Stimulated activated CD8-positive, alpha-beta memory T cell treated with anti-CD3 and anti-CD28 coated beads, Interleukin-7, amount 100 ng/mL, for 48 hours (primary cell): Measurements from ENCODE around the gene GLT1D1.

Source experiments
- DNase-seq, 2 donors: peaks; one replicate each; pipeline ENCODE4 v3.0.0-alpha.2; 2020; ENCODE audit warnings: low read depth in 1 of 2; ENCODE audit errors: extremely low read depth in 1 of 2

Gene GLT1D1

GRCh38 chr12:128992550-128992949 is 139.3 kb downstream of the GLT1D1 start:
- DNase-seq: no peak

- DNase-seq: no peak
Measured at GRCh38 chr12:128994856-128995255, 141.6 kb downstream of the GLT1D1 start.

GRCh38 chr12:128995619-128996018 is 142.3 kb downstream of the GLT1D1 start:
- no peak for DNase-seq

GRCh38 chr12:129001826-129002225 is 148.5 kb downstream of the GLT1D1 start:
- DNase-seq: no peak

- DNase-seq: no peak
Measured at GRCh38 chr12:129002427-129002826, 149.1 kb downstream of the GLT1D1 start.

- DNase-seq: no peak
Measured at GRCh38 chr12:129005416-129005815, 152.1 kb downstream of the GLT1D1 start.

GRCh38 chr12:129005829-129006228 is 152.6 kb downstream of the GLT1D1 start:
- DNase-seq: no peak

- no peak for DNase-seq
Measured at GRCh38 chr12:129009833-129010622, 156.8 kb downstream of the GLT1D1 start.

- no peak for DNase-seq
Measured at GRCh38 chr12:129016159-129016558, 162.9 kb downstream of the GLT1D1 start.

GRCh38 chr12:129025055-129025454 is 171.8 kb downstream of the GLT1D1 start:
- DNase-seq: no peak

- no peak for DNase-seq
Measured at GRCh38 chr12:129028844-129029243, 175.6 kb downstream of the GLT1D1 start.
